CD4-positive, alpha-beta T cell (primary cell): ENCODE results near the gene MSH3. TPM values are rescaled to one million over a fixed set of nuclear protein-coding genes. Genes with fewer than 3 reads are reported as not detected.
A peak's percentile ranks its signal among the peaks of the same experiment; 100 is the strongest.

ENCODE experiments used
- ATAC-seq: fragments of 200-7000 bp; cut with Tn5 transposase; one replicate; pipeline ENCODE4 v1.10.0; 2022; ENCODE audit warnings: mild to moderate bottlenecking; ENCODE audit not compliant: poor library complexity
- CTCF ChIA-PET: fragments of 350-600 bp; sonication (Branson Sonifier 250); formaldehyde crosslinking; loops from one replicate; lab custom pipeline; 2021; ENCODE audit warnings: antibody characterized with exemption, inconsistent platforms; lab: Charles Lee
- POLR2A ChIA-PET: fragments of 350-600 bp; sonication (Branson Sonifier 250); formaldehyde crosslinking; loops from one replicate; lab custom pipeline; 2021; ENCODE audit warnings: antibody characterized with exemption, inconsistent platforms; lab: Charles Lee
- DNase-seq, 14 experiments: peaks; one replicate each; pipeline ENCODE4 v3.0.0-alpha.2; 2013 to 2020; ENCODE audit warnings: mixed read lengths in 2 of 14
- H3K27ac ChIP-seq, 2 donors: one replicate each; pipeline versions ENCODE4 v1.5.1 to v1.7.0; 2013; ENCODE audit warnings: low read length in 2 of 2, low read depth in 1 of 2, mild to moderate bottlenecking in 1 of 2
- H3K27me3 ChIP-seq, 2 experiments: 1 replicate in 1 of 2; 2 replicates in 1 of 2; pipeline versions ENCODE4 v1.6.1 to v1.7.0; 2013; ENCODE audit warnings: low read length in 2 of 2, control low read depth in 1 of 2, mild to moderate bottlenecking in 1 of 2, moderate library complexity in 1 of 2; ENCODE audit not compliant: insufficient read depth in 2 of 2, control insufficient read depth in 1 of 2
- H3K36me3 ChIP-seq: one replicate; pipeline ENCODE4 v1.6.1; 2013; ENCODE audit warnings: low read length, control low read depth; ENCODE audit not compliant: insufficient read depth
- H3K4me1 ChIP-seq: one replicate; pipeline ENCODE4 v1.6.1; 2013; ENCODE audit warnings: low read length, control low read depth; ENCODE audit not compliant: insufficient read depth
- H3K4me3 ChIP-seq: one replicate; pipeline ENCODE4 v1.5.1; 2013; ENCODE audit warnings: mild to moderate bottlenecking, low read length, moderate library complexity
- H3K9me3 ChIP-seq, 2 experiments: 1 replicate in 1 of 2; 2 replicates in 1 of 2; pipeline versions ENCODE4 v1.6.1 to v1.7.0; 2013; ENCODE audit warnings: low read length in 2 of 2, mild to moderate bottlenecking in 2 of 2, control low read depth in 1 of 2, moderate library complexity in 1 of 2; ENCODE audit not compliant: control insufficient read depth in 1 of 2, insufficient read depth in 1 of 2
- H3K27ac Mint-ChIP-seq: one replicate; pipeline ENCODE4 v1.8.0; 2020; ENCODE audit warnings: mixed read lengths
- H3K27me3 Mint-ChIP-seq: one replicate; pipeline ENCODE4 v1.8.0; 2021; ENCODE audit warnings: mixed read lengths
- H3K36me3 Mint-ChIP-seq: one replicate; pipeline ENCODE4 v1.8.0; 2021; ENCODE audit warnings: low read depth, mixed read lengths
- H3K4me1 Mint-ChIP-seq: one replicate; pipeline ENCODE4 v1.8.0; 2021; ENCODE audit warnings: low read depth, mixed read lengths
- H3K4me3 Mint-ChIP-seq: one replicate; pipeline ENCODE4 v1.8.0; 2020; ENCODE audit warnings: mild to moderate bottlenecking, mixed read lengths
- H3K9me3 Mint-ChIP-seq: one replicate; pipeline ENCODE4 v1.8.0; 2020; ENCODE audit warnings: mixed read lengths
- CTCF ChIP-seq: fragments of 200-600 bp; IDR thresholded peaks from one replicate; pipeline ENCODE4 v1.8.0; 2022; ENCODE audit warnings: antibody characterized with exemption, mild to moderate bottlenecking
- intact Hi-C, 2 experiments: fragments of 100-400 bp; cut with DNase I in 1 of 2; cut with micrococcal nuclease in 1 of 2; formaldehyde crosslinking; loops; one replicate each; pipeline versions ENCODE4 v1.15.1 to v1.9.0; 2023 to 2025; cut with DNase I, micrococcal nuclease
- total RNA-seq, 174 experiments: library from RNA in 2 of 174; stranded (reverse) in 2 of 174; gene quantifications; one replicate each; pipeline ENCODE4 v1.2.3 and lab custom pipeline; 2021 to 2026

Gene MSH3
- total RNA-seq, 2 experiments from 2014 or later, result 11.3 to 13.0 TPM

- Histone ChIP-seq H3K36me3 (peaks cover 14% of the 10 kb centered on the region), H3K4me1 (peaks cover 4% of the 10 kb centered on the region), H3K4me3 (no peak overlapping the region), H3K27ac (no peak overlapping the region), H3K9me3 (no peaks in the 10 kb centered on the region), H3K27me3 (no peaks in the 10 kb centered on the region)
- H3K4me1 Mint-ChIP-seq, result peaks cover 10% of the 10 kb centered on the region
- TF ChIP-seq CTCF, result no peak
- peak overlapping the region; percentile 32 for H3K27ac Mint-ChIP-seq
- H3K9me3 Mint-ChIP-seq, result no peaks in the 10 kb centered on the region
- H3K27me3 Mint-ChIP-seq, result no peaks in the 10 kb centered on the region
- DNase-seq (peak in 3 of 14 experiments; percentile 7 to 37 (median 16)), ATAC-seq (peak; percentile 29)
- intact Hi-C loops, result no loop called here
- H3K4me3 Mint-ChIP-seq, result no peak overlapping the region
- POLR2A ChIA-PET, result no interaction called here
- peaks cover 58% of the 10 kb centered on the region for H3K36me3 Mint-ChIP-seq
- CTCF ChIA-PET, result interaction anchor here (0.6 to 0.7 kb wide), 2 partner anchors 12 to 194 kb away, joined by 3 to 4 read pairs; no protein-coding TSS in a partner anchor
Measured at GRCh38 chr5:80777347-80778287, 123.2 kb downstream of the MSH3 start.

GRCh38 chr5:80780024-80780423 is 125.6 kb downstream of the MSH3 start:
- ATAC-seq, result no peak
- no peak for TF ChIP-seq CTCF

DNA sequence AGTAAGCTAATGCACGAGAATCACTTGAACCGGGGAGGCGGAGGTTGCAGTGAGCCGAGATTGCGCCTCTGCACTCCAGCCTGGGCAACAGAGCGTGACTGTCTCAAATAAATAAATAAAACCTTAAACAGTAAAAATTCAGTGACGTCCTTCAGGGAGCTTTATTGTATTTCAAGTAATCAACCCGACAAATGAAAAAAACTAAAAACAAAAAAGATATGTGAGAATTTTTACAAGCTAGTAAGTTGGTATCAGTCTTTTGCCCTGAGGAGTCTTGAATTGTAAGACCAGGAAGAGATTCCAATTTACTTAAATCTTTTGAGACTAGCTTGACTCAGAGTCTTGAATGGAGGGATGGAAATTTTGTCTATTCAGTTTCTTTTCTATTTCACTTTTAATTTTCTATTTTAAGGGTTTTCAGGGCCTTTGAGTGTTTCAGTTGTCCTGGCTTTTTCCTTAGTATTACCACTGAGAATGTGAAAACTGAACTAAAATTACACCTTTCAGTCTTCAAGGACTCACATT is 126.4 kb downstream of the MSH3 start:
- peaks cover 4% of the 10 kb centered on the region for H3K4me1 ChIP-seq
- no peaks in the 10 kb centered on the region for H3K27me3 Mint-ChIP-seq
- no peak for DNase-seq
- POLR2A ChIA-PET, result no interaction called here
- H3K9me3 Mint-ChIP-seq, result no peaks in the 10 kb centered on the region
- no peak for TF ChIP-seq CTCF
- H3K36me3 ChIP-seq, result peaks cover 14% of the 10 kb centered on the region
- no peaks in the 10 kb centered on the region for H3K27me3 ChIP-seq
- H3K27ac ChIP-seq, result no peak overlapping the region
- H3K36me3 Mint-ChIP-seq, result peaks cover 73% of the 10 kb centered on the region
- H3K4me3 ChIP-seq, result no peak overlapping the region
- no peak overlapping the region for H3K4me3 Mint-ChIP-seq
- no peaks in the 10 kb centered on the region for H3K9me3 ChIP-seq
- ATAC-seq, result no peak
- H3K27ac Mint-ChIP-seq, result no peak overlapping the region
- intact Hi-C loops, result no loop called here
- peaks cover 10% of the 10 kb centered on the region for H3K4me1 Mint-ChIP-seq
- CTCF ChIA-PET, result no interaction called here

More at GRCh38 chr5:80780024-80780423, 125.6 kb downstream of the MSH3 start:
- ChIA-PET POLR2A (no interaction called here), CTCF (no interaction called here)
- Histone ChIP-seq H3K9me3 (no peaks in the 10 kb centered on the region), H3K4me1 (peaks cover 4% of the 10 kb centered on the region), H3K27ac (no peak overlapping the region), H3K36me3 (peaks cover 14% of the 10 kb centered on the region), H3K27me3 (no peaks in the 10 kb centered on the region), H3K4me3 (no peak overlapping the region)
- no peaks in the 10 kb centered on the region for H3K27me3 Mint-ChIP-seq
- peaks cover 67% of the 10 kb centered on the region for H3K36me3 Mint-ChIP-seq
- H3K9me3 Mint-ChIP-seq, result no peaks in the 10 kb centered on the region
- DNase-seq, result no peak
- peaks cover 10% of the 10 kb centered on the region for H3K4me1 Mint-ChIP-seq
- no peak overlapping the region for H3K27ac Mint-ChIP-seq
- intact Hi-C loops, result no loop called here
- H3K4me3 Mint-ChIP-seq, result no peak overlapping the region
